PFSK-1 (cell line): ENCODE data around the gene PEAK1.

Experiments used
- POLR2AphosphoS5 ChIP-seq: IDR thresholded peaks from 2 replicates; pipeline ENCODE4 v1.6.1; 2012; ENCODE audit warnings: low read depth, mild to moderate bottlenecking, control low read depth, low read length, moderate library complexity
- SIN3A ChIP-seq: IDR thresholded peaks from 2 replicates; pipeline ENCODE4 v1.6.1; 2012; ENCODE audit warnings: mild to moderate bottlenecking, low read length, moderate library complexity, borderline replicate concordance; ENCODE audit not compliant: insufficient read depth
- TF ChIP-seq, protein P1 (sequence below), 2 experiments: IDR thresholded peaks; 2 replicates each; pipeline versions ENCODE4 v1.6.1 to v1.8.0; 2011 to 2012; ENCODE audit warnings: low read depth in 2 of 2, low read length in 2 of 2, control low read depth in 1 of 2, inconsistent platforms in 1 of 2, mild to moderate bottlenecking in 1 of 2, moderate library complexity in 1 of 2; ENCODE audit not compliant: insufficient read depth in 1 of 2

DNA sequence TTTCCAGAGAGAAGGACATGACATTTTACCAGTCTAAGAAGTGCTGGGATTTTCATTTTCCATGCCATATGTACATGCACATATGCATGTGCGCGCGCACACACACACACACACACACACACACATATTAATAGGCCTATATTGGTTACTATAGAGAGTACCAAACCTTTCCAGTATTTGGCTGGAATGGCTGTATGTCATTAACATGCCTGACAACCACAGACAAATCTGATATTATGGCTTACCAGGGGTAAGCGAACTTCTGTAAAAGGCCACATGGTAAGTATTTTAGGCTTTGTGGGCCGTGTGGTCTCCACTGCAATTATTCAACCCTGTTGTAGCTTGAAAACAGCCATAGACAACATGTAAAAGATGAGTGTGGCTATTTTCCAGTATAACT lies 251.8 kb downstream of the PEAK1 start:
- TF ChIP-seq, protein P1, sequence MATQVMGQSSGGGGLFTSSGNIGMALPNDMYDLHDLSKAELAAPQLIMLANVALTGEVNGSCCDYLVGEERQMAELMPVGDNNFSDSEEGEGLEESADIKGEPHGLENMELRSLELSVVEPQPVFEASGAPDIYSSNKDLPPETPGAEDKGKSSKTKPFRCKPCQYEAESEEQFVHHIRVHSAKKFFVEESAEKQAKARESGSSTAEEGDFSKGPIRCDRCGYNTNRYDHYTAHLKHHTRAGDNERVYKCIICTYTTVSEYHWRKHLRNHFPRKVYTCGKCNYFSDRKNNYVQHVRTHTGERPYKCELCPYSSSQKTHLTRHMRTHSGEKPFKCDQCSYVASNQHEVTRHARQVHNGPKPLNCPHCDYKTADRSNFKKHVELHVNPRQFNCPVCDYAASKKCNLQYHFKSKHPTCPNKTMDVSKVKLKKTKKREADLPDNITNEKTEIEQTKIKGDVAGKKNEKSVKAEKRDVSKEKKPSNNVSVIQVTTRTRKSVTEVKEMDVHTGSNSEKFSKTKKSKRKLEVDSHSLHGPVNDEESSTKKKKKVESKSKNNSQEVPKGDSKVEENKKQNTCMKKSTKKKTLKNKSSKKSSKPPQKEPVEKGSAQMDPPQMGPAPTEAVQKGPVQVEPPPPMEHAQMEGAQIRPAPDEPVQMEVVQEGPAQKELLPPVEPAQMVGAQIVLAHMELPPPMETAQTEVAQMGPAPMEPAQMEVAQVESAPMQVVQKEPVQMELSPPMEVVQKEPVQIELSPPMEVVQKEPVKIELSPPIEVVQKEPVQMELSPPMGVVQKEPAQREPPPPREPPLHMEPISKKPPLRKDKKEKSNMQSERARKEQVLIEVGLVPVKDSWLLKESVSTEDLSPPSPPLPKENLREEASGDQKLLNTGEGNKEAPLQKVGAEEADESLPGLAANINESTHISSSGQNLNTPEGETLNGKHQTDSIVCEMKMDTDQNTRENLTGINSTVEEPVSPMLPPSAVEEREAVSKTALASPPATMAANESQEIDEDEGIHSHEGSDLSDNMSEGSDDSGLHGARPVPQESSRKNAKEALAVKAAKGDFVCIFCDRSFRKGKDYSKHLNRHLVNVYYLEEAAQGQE (IDR thresholded peaks at IDR 0.05; ENCODE audit: insufficient read depth in 1 of 2, low read depth in 2 of 2, low read length in 2 of 2) = no peak
- no peak for TF ChIP-seq POLR2AphosphoS5
- no peak for TF ChIP-seq SIN3A
